ENCODE data around the gene ABCA12.

GRCh38 chr2:214896274-214896673, 242.2 kb downstream of the ABCA12 start:
- TF ChIP-seq POLR2AphosphoS5 (IDR thresholded peaks at IDR 0.05; ENCODE audit: low read depth, low read length) (no peak), TAF1 (IDR thresholded peaks at IDR 0.05; ENCODE audit: borderline replicate concordance, insufficient read depth, low read length) (no peak)
- TF ChIP-seq, protein P1, sequence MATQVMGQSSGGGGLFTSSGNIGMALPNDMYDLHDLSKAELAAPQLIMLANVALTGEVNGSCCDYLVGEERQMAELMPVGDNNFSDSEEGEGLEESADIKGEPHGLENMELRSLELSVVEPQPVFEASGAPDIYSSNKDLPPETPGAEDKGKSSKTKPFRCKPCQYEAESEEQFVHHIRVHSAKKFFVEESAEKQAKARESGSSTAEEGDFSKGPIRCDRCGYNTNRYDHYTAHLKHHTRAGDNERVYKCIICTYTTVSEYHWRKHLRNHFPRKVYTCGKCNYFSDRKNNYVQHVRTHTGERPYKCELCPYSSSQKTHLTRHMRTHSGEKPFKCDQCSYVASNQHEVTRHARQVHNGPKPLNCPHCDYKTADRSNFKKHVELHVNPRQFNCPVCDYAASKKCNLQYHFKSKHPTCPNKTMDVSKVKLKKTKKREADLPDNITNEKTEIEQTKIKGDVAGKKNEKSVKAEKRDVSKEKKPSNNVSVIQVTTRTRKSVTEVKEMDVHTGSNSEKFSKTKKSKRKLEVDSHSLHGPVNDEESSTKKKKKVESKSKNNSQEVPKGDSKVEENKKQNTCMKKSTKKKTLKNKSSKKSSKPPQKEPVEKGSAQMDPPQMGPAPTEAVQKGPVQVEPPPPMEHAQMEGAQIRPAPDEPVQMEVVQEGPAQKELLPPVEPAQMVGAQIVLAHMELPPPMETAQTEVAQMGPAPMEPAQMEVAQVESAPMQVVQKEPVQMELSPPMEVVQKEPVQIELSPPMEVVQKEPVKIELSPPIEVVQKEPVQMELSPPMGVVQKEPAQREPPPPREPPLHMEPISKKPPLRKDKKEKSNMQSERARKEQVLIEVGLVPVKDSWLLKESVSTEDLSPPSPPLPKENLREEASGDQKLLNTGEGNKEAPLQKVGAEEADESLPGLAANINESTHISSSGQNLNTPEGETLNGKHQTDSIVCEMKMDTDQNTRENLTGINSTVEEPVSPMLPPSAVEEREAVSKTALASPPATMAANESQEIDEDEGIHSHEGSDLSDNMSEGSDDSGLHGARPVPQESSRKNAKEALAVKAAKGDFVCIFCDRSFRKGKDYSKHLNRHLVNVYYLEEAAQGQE (IDR thresholded peaks at IDR 0.05; ENCODE audit: insufficient read depth in 1 of 2, low read depth in 2 of 2, low read length in 2 of 2) = no peak

Data from PFSK-1 (cell line).